Astrocyte (in vitro differentiated cells and primary cell): ENCODE results near the gene LGR6. TPM values are rescaled to one million over a fixed set of nuclear protein-coding genes. Genes with fewer than 3 reads are reported as not detected.
"Not testable (repeated sequence)": the region's sequence is repeated elsewhere in the genome, so short reads cannot be mapped to it uniquely, and the experiment has no call there.

Source experiments
- DNase-seq: peaks from one replicate; pipeline ENCODE4 v3.0.0-alpha.2; 2010; ENCODE audit warnings: low read depth
- FAIRE-seq: peaks from 2 replicates; lab custom pipeline; 2011; peaks lifted over from hg19 to GRCh38; lab: Jason Lieb, UNC
- H2AFZ ChIP-seq: 2 replicates; pipeline ENCODE4 v1.6.0; 2012; ENCODE audit warnings: low read depth, low read length, inconsistent platforms
- H3K27ac ChIP-seq: 2 replicates; pipeline ENCODE4 v1.5.1; 2011; ENCODE audit warnings: low read depth, low read length, inconsistent platforms
- H3K27me3 ChIP-seq: 2 replicates; pipeline ENCODE4 v1.6.0; 2011; ENCODE audit warnings: low read length, inconsistent platforms; ENCODE audit not compliant: insufficient read depth
- H3K36me3 ChIP-seq: 2 replicates; pipeline ENCODE4 v1.5.1; 2011; ENCODE audit warnings: low read length, inconsistent platforms; ENCODE audit not compliant: insufficient read depth
- H3K4me1 ChIP-seq: 2 replicates; pipeline ENCODE4 v1.5.1; 2011; ENCODE audit warnings: low read length, inconsistent platforms; ENCODE audit not compliant: insufficient read depth
- H3K4me2 ChIP-seq: 2 replicates; pipeline ENCODE4 v1.6.0; 2012; ENCODE audit warnings: low read length, inconsistent platforms
- H3K4me3 ChIP-seq: 2 replicates; pipeline ENCODE4 v1.5.1; 2011; ENCODE audit warnings: low read depth, mild to moderate bottlenecking, low read length, inconsistent platforms; ENCODE audit not compliant: insufficient read depth
- H3K79me2 ChIP-seq: 2 replicates; pipeline ENCODE4 v1.6.0; 2012; ENCODE audit warnings: mild to moderate bottlenecking, low read length, inconsistent platforms; ENCODE audit not compliant: insufficient read depth
- H3K9ac ChIP-seq: 2 replicates; pipeline ENCODE4 v1.6.0; 2012; ENCODE audit warnings: mild to moderate bottlenecking, low read length, inconsistent platforms
- H3K9me3 ChIP-seq: 2 replicates; pipeline ENCODE4 v1.5.1; 2012; ENCODE audit warnings: low read depth, mild to moderate bottlenecking, low read length, inconsistent platforms; ENCODE audit not compliant: insufficient read depth
- H4K20me1 ChIP-seq: 2 replicates; pipeline ENCODE4 v1.6.0; 2012; ENCODE audit warnings: low read length, inconsistent platforms; ENCODE audit not compliant: insufficient read depth
- H3K27ac Mint-ChIP-seq: one replicate; pipeline ENCODE4 v1.8.0; 2021; ENCODE audit warnings: mild to moderate bottlenecking, mixed read lengths; ENCODE audit not compliant: unreplicated experiment
- H3K27me3 Mint-ChIP-seq: one replicate; pipeline ENCODE4 v1.8.0; 2021; ENCODE audit warnings: low read depth, mixed read lengths; ENCODE audit not compliant: unreplicated experiment
- H3K36me3 Mint-ChIP-seq: one replicate; pipeline ENCODE4 v1.8.0; 2021; ENCODE audit warnings: low read depth, mixed read lengths; ENCODE audit not compliant: unreplicated experiment
- H3K4me1 Mint-ChIP-seq: one replicate; pipeline ENCODE4 v1.8.0; 2021; ENCODE audit warnings: low read depth, mixed read lengths; ENCODE audit not compliant: unreplicated experiment
- H3K4me3 Mint-ChIP-seq: one replicate; pipeline ENCODE4 v1.8.0; 2021; ENCODE audit warnings: mild to moderate bottlenecking, moderate library complexity, mixed read lengths; ENCODE audit not compliant: unreplicated experiment
- H3K9me3 Mint-ChIP-seq: one replicate; pipeline ENCODE4 v1.8.0; 2021; ENCODE audit warnings: mild to moderate bottlenecking, mixed read lengths; ENCODE audit not compliant: unreplicated experiment
- CTCF ChIP-seq: IDR thresholded peaks from 2 replicates; pipeline ENCODE4 v1.5.1; 2011; ENCODE audit warnings: low read depth, mild to moderate bottlenecking, inconsistent platforms, low read length, moderate library complexity; ENCODE audit not compliant: insufficient read depth
- EZH2 ChIP-seq: IDR thresholded peaks from 2 replicates; pipeline ENCODE4 v1.6.1; 2012; ENCODE audit warnings: mild to moderate bottlenecking, low read length, inconsistent platforms; ENCODE audit not compliant: insufficient read depth
- total RNA-seq: library from RNA; stranded (reverse); gene quantifications from 2 replicates; pipeline ENCODE4 v1.2.1, GENCODE V29; 2021

The LGR6 gene
- total RNA-seq, 1 donor from 2014 or later, result 0.27 TPM

GRCh38 chr1:202189001-202189790 is 4.4 kb upstream of the LGR6 start:
- TF ChIP-seq CTCF (peak; percentile 51), EZH2 (no peak)
- no peak overlapping the region for H2AFZ ChIP-seq
- peaks cover 10% of the 10 kb centered on the region for H3K27me3 ChIP-seq
- H3K79me2 ChIP-seq, result no peaks in the 10 kb centered on the region
- H3K9ac ChIP-seq, result no peak overlapping the region
- H3K36me3 Mint-ChIP-seq, result no peaks in the 10 kb centered on the region
- FAIRE-seq (no peak), DNase-seq (no peak)
- H3K27me3 Mint-ChIP-seq, result peaks cover 32% of the 10 kb centered on the region
- H3K4me1 ChIP-seq, result peaks cover 4% of the 10 kb centered on the region
- H3K27ac ChIP-seq, result no peak overlapping the region
- H3K4me3 Mint-ChIP-seq, result no peak overlapping the region
- peaks cover 1% of the 10 kb centered on the region for H3K4me1 Mint-ChIP-seq
- H3K4me3 ChIP-seq, result no peak overlapping the region
- no peaks in the 10 kb centered on the region for H3K9me3 Mint-ChIP-seq
- H3K27ac Mint-ChIP-seq, result peak overlapping the region; percentile 2
- H3K36me3 ChIP-seq, result no peaks in the 10 kb centered on the region
- H4K20me1 ChIP-seq, result peaks cover 4% of the 10 kb centered on the region
- H3K9me3 ChIP-seq, result no peaks in the 10 kb centered on the region
- no peak overlapping the region for H3K4me2 ChIP-seq

GRCh38 chr1:202189918-202190715 is 3.5 kb upstream of the LGR6 start:
- peaks cover 12% of the 10 kb centered on the region for H3K27me3 ChIP-seq
- H3K27ac Mint-ChIP-seq, result no peak overlapping the region
- H3K9me3 Mint-ChIP-seq, result no peaks in the 10 kb centered on the region
- H2AFZ ChIP-seq, result no peak overlapping the region
- peaks cover 34% of the 10 kb centered on the region for H3K27me3 Mint-ChIP-seq
- H3K36me3 Mint-ChIP-seq, result no peaks in the 10 kb centered on the region
- H3K36me3 ChIP-seq, result no peaks in the 10 kb centered on the region
- DNase-seq (no peak), FAIRE-seq (no peak)
- H3K79me2 ChIP-seq, result no peaks in the 10 kb centered on the region
- no peaks in the 10 kb centered on the region for H3K9me3 ChIP-seq
- H3K27ac ChIP-seq, result no peak overlapping the region
- TF ChIP-seq CTCF, result no peak
- no peak for TF ChIP-seq EZH2
- peaks cover 4% of the 10 kb centered on the region for H3K4me1 ChIP-seq
- H3K4me2 ChIP-seq, result no peak overlapping the region
- no peak overlapping the region for H3K9ac ChIP-seq
- H3K4me3 Mint-ChIP-seq, result no peak overlapping the region
- no peak overlapping the region for H3K4me3 ChIP-seq
- peaks cover 4% of the 10 kb centered on the region for H4K20me1 ChIP-seq
- peaks cover 1% of the 10 kb centered on the region for H3K4me1 Mint-ChIP-seq

GRCh38 chr1:202191391-202191790 is 2.2 kb upstream of the LGR6 start:
- FAIRE-seq, H3K9me3 ChIP-seq, H3K79me2 ChIP-seq, H3K9me3 Mint-ChIP-seq, H3K4me1 ChIP-seq, H3K36me3 Mint-ChIP-seq, H4K20me1 ChIP-seq, H3K4me3 Mint-ChIP-seq, H3K36me3 ChIP-seq, H3K27ac Mint-ChIP-seq, H3K4me2 ChIP-seq, H3K4me3 ChIP-seq, H3K27ac ChIP-seq, H2AFZ ChIP-seq, DNase-seq, H3K4me1 Mint-ChIP-seq, H3K9ac ChIP-seq: not testable (repeated sequence)
- peaks cover 24% of the 10 kb centered on the region for H3K27me3 ChIP-seq
- H3K27me3 Mint-ChIP-seq, result peaks cover 42% of the 10 kb centered on the region
